ENCODE measurements around the gene SLC12A9.

Gene SLC12A9

GRCh38 chr7:100826514-100827329 is 25.8 kb upstream of the SLC12A9 start:
- TF ChIP-seq EZH2 (IDR thresholded peaks at IDR 0.05; ENCODE audit: borderline replicate concordance, low read depth, low read length, severe bottlenecking) (no peak), CTCF (IDR thresholded peaks at IDR 0.05; ENCODE audit: borderline replicate concordance, extremely low read depth, low read length, poor library complexity, severe bottlenecking) (no peak)
- Histone ChIP-seq H3K4me1 (ENCODE audit: insufficient read depth, low read length) (no peaks in the 10 kb centered on the region), H3K27me3 (ENCODE audit: insufficient read depth, low read length, poor library complexity) (no peaks in the 10 kb centered on the region), H4K20me1 (ENCODE audit: insufficient read depth, low read length) (no peaks in the 10 kb centered on the region), H3K4me2 (ENCODE audit: insufficient read depth, low read length) (no peak overlapping the region), H3K79me2 (ENCODE audit: insufficient read depth, low read length) (no peaks in the 10 kb centered on the region), H3K36me3 (ENCODE audit: insufficient read depth, low read length) (no peaks in the 10 kb centered on the region), H3K9ac (ENCODE audit: low read depth, low read length) (no peak overlapping the region), H3K9me3 (ENCODE audit: insufficient read depth, low read length, severe bottlenecking) (no peaks in the 10 kb centered on the region), H3K27ac (ENCODE audit: low read length) (no peak overlapping the region), H2AFZ (ENCODE audit: low read depth, low read length) (no peak overlapping the region), H3K4me3 (ENCODE audit: low read depth in 1 of 2, low read length in 2 of 2) (no peak overlapping the region)
- no peak for DNase-seq
- ATAC-seq (ENCODE audit: insufficient read depth, low read depth): no peak

DNA sequence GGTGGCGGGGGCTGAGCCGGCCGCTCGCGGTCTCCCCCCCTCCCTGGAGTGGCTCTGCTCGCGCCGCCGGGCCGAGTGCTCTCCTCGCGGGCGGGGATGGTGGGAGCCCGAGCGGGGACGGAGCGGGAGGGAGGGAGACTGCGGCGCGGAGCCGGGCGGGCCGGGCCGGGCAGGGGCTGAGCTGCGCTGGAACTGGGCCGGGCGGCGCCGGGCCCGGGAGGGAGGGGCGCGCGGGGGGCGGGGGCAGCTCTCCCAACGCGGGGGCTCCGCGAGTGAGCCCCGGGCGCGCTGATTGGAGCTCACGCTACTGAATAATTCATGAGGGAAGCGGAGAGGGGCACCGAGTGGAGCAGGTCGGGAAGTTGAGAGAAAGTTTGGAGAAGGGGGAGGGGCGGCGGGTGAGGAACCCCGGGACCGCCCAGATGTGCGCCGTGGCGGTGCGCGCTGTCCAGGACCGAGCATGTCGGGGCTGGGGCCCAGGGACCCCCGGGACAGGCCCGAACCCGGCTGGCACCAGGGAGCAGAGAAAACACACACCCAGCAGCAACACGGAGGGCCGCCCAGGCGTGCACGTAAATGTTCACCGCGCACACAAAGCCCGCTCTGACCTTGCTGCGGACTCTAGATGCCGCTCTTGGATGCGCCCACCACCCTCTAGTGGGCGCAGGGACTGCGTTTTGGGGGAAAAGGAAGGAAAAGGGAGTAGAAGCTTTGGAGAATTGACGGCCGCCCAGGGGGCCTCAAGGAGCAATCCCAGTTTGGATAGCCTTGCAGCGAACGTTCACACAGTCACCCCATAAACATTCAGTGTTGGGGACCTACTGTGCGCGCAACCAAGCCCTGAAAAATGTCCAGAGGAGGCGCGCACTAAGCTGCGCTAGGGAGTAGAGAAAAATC is 24.9 kb upstream of the SLC12A9 start, which contains the start of gene EPHB4:
EPHB4 (minus strand) TSS at position 194 of the 897 bp plus-strand sequence. CDS start 493 bp downstream, outside the sequence.
- H3K27ac ChIP-seq (ENCODE audit: low read length): no peak within 1 kb of the TSS
- no peak for TF ChIP-seq CTCF (IDR thresholded peaks at IDR 0.05; ENCODE audit: borderline replicate concordance, extremely low read depth, low read length, poor library complexity, severe bottlenecking)
- TF ChIP-seq EZH2 (IDR thresholded peaks at IDR 0.05; ENCODE audit: borderline replicate concordance, low read depth, low read length, severe bottlenecking): no peak
- no peak within 1 kb of the TSS for H3K4me2 ChIP-seq (ENCODE audit: insufficient read depth, low read length)
- no peak within 1 kb of the TSS for H3K4me3 ChIP-seq (ENCODE audit: low read depth in 1 of 2, low read length in 2 of 2)
- H4K20me1 ChIP-seq (ENCODE audit: insufficient read depth, low read length): no peaks in the 10 kb centered on the region
- no peaks in the 10 kb centered on the region for H3K4me1 ChIP-seq (ENCODE audit: insufficient read depth, low read length)
- ATAC-seq (ENCODE audit: insufficient read depth, low read depth) (no peak), DNase-seq (no peak)
- no peak within 1 kb of the TSS for H3K9ac ChIP-seq (ENCODE audit: low read depth, low read length)
- no peaks in the 10 kb centered on the region for H3K27me3 ChIP-seq (ENCODE audit: insufficient read depth, low read length, poor library complexity)
- no peak within 1 kb of the TSS for H2AFZ ChIP-seq (ENCODE audit: low read depth, low read length)
- H3K9me3 ChIP-seq (ENCODE audit: insufficient read depth, low read length, severe bottlenecking): no peaks in the 10 kb centered on the region
- no peaks in the 10 kb centered on the region for H3K79me2 ChIP-seq (ENCODE audit: insufficient read depth, low read length)
- no peaks in the 10 kb centered on the region for H3K36me3 ChIP-seq (ENCODE audit: insufficient read depth, low read length)

DNA sequence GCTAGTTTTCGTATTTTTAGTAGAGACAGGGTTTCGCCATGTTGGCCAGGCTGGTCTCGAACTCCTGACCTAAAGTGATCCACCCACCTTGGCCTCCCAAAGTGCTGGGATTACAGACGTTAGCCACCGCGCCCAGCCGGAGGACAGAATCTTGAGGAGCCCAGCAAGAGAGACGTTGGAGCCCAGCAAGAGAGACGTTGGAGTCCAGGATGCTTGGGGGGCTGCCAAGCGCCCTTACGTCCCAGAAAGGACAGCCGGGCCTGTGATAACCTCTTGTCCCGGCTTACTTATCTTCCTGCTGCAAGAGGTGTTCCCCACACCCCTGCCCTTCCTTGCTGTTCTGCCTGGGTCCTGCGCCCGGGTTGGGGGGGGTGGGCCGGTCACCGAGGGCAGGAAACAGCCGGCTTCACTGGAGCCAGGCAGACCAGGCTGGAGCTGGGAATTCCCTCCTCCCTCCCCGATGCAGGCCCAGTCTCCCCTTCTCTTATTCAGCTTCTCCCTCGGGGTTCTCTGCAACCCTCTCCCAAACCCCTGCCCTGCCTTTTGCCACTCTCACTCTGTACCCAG is 23.3 kb upstream of the SLC12A9 start:
- DNase-seq (no peak), ATAC-seq (ENCODE audit: insufficient read depth, low read depth) (no peak)
- Histone ChIP-seq H3K4me2 (ENCODE audit: insufficient read depth, low read length) (no peak overlapping the region), H3K4me3 (ENCODE audit: low read depth in 1 of 2, low read length in 2 of 2) (no peak overlapping the region), H3K9ac (ENCODE audit: low read depth, low read length) (no peak overlapping the region), H3K4me1 (ENCODE audit: insufficient read depth, low read length) (no peaks in the 10 kb centered on the region), H3K27ac (ENCODE audit: low read length) (no peak overlapping the region), H3K79me2 (ENCODE audit: insufficient read depth, low read length) (no peaks in the 10 kb centered on the region), H3K36me3 (ENCODE audit: insufficient read depth, low read length) (no peaks in the 10 kb centered on the region), H3K27me3 (ENCODE audit: insufficient read depth, low read length, poor library complexity) (no peaks in the 10 kb centered on the region), H4K20me1 (ENCODE audit: insufficient read depth, low read length) (no peaks in the 10 kb centered on the region), H2AFZ (ENCODE audit: low read depth, low read length) (no peak overlapping the region), H3K9me3 (ENCODE audit: insufficient read depth, low read length, severe bottlenecking) (no peaks in the 10 kb centered on the region)
- no peak for TF ChIP-seq EZH2 (IDR thresholded peaks at IDR 0.05; ENCODE audit: borderline replicate concordance, low read depth, low read length, severe bottlenecking)
- no peak for TF ChIP-seq CTCF (IDR thresholded peaks at IDR 0.05; ENCODE audit: borderline replicate concordance, extremely low read depth, low read length, poor library complexity, severe bottlenecking)

Data from DND-41 (cell line).